ENCODE results near the gene PSG3.

DNA sequence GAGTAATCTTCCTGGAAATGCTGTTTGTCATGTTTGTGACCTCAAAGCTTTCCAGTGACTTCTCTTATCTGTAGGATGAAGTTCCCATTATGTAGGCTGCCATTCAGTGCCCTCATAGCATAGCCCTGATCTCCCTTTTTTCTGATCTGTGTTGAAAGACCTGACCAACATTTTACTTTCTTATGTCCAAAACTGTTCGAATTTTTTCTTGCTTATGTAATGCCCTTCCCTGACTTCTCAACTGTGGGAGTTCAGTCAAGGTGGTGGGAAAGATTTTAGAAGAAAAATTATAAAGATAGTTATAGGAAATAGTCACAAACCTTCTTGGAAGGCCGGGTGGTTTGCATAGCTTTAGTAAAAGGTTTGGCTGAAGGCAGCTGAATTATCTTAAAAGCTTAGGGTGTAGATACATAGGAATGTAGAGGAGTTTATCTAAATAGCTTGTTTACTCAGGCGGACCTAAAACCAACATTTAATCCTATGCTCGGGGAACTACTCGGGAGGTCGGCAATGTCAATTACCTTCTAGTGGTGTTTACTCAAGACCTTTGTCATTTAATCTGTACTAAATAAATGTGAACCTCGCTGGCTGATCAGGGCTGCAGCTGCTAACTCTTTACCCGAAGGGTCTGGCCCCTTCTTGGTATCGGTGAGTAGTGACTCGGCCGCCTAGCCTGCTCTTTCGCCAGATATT, 44.3 kb downstream of the PSG3 start:
- TF ChIP-seq, protein P1, sequence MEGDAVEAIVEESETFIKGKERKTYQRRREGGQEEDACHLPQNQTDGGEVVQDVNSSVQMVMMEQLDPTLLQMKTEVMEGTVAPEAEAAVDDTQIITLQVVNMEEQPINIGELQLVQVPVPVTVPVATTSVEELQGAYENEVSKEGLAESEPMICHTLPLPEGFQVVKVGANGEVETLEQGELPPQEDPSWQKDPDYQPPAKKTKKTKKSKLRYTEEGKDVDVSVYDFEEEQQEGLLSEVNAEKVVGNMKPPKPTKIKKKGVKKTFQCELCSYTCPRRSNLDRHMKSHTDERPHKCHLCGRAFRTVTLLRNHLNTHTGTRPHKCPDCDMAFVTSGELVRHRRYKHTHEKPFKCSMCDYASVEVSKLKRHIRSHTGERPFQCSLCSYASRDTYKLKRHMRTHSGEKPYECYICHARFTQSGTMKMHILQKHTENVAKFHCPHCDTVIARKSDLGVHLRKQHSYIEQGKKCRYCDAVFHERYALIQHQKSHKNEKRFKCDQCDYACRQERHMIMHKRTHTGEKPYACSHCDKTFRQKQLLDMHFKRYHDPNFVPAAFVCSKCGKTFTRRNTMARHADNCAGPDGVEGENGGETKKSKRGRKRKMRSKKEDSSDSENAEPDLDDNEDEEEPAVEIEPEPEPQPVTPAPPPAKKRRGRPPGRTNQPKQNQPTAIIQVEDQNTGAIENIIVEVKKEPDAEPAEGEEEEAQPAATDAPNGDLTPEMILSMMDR (IDR thresholded peaks at IDR 0.05; ENCODE audit: low read depth, low read length, missing input control): no peak
- TF ChIP-seq, protein P2, sequence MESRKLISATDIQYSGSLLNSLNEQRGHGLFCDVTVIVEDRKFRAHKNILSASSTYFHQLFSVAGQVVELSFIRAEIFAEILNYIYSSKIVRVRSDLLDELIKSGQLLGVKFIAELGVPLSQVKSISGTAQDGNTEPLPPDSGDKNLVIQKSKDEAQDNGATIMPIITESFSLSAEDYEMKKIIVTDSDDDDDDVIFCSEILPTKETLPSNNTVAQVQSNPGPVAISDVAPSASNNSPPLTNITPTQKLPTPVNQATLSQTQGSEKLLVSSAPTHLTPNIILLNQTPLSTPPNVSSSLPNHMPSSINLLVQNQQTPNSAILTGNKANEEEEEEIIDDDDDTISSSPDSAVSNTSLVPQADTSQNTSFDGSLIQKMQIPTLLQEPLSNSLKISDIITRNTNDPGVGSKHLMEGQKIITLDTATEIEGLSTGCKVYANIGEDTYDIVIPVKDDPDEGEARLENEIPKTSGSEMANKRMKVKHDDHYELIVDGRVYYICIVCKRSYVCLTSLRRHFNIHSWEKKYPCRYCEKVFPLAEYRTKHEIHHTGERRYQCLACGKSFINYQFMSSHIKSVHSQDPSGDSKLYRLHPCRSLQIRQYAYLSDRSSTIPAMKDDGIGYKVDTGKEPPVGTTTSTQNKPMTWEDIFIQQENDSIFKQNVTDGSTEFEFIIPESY (IDR thresholded peaks at IDR 0.05): no peak
- TF ChIP-seq, protein P3, sequence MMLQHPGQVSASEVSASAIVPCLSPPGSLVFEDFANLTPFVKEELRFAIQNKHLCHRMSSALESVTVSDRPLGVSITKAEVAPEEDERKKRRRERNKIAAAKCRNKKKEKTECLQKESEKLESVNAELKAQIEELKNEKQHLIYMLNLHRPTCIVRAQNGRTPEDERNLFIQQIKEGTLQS (IDR thresholded peaks at IDR 0.05): no peak
- TF ChIP-seq SP1 (IDR thresholded peaks at IDR 0.05): no peak
- no peak for TF ChIP-seq TAF1 (conservative IDR thresholded peaks at IDR 0.05)
- TF ChIP-seq, protein P4, sequence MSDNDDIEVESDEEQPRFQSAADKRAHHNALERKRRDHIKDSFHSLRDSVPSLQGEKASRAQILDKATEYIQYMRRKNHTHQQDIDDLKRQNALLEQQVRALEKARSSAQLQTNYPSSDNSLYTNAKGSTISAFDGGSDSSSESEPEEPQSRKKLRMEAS (IDR thresholded peaks at IDR 0.05): no peak
- no peak for TF ChIP-seq GABPA (IDR thresholded peaks at IDR 0.05 in 1 of 2, conservative IDR thresholded peaks at IDR 0.05 in 1 of 2)
